ENCODE results near the gene ENOX1. TPM values are rescaled to one million over a fixed set of nuclear protein-coding genes. Genes with fewer than 3 reads are reported as not detected.

The ENOX1 gene
- total RNA-seq, 1 donor from 2014 or later: 1.1 TPM

DNA sequence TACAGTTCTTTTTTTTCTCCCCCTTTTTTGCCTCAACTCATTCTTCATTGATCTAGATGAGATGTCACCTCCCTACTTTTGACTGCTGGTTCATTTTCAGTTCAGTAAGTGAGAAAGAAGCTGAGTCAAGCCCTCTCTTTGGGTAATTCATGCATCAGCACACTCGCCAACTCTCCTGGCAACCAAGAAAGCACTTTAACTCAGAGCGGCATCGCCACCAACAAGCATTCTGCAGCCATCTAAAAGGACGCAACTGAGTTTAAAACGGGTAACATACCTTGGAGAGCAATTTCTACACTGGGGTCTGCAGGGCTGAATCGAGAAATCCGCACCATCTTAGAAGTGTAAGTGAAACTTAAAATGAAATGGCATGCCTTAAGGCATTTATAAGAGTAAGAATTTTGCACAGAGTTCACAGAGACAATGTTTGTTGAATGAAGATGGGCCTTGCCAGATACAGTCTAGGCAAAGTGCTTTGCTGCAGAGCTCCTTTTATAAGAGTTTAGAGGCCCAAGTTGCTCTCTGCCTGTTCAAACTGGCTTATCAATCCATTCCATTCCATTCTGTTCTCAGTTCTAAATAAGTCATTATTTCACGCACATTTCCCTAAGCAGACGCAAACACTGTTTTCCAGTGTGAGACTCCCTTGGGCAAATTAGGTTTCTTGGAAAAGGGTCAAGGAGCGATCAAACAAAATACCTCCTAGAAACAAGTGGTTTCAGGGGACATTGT, 338.0 kb downstream of the ENOX1 start:
- H3K4me3 ChIP-seq: no peak overlapping the region
- H3K79me2 ChIP-seq (ENCODE audit: low read depth): no peaks in the 10 kb centered on the region
- no peaks in the 10 kb centered on the region for H3K36me3 ChIP-seq
- Mint-ChIP-seq H3K27me3 (ENCODE audit: insufficient read depth, low read depth) (peaks cover 4% of the 10 kb centered on the region), H3K4me3 (no peak overlapping the region), H3K4me1 (peaks cover 10% of the 10 kb centered on the region), H3K9me3 (no peaks in the 10 kb centered on the region), H3K27ac (no peak overlapping the region), H3K36me3 (no peaks in the 10 kb centered on the region)
- peak overlapping the region; percentile 70 for H2AFZ ChIP-seq (replicated peaks)
- TF ChIP-seq, protein P1, sequence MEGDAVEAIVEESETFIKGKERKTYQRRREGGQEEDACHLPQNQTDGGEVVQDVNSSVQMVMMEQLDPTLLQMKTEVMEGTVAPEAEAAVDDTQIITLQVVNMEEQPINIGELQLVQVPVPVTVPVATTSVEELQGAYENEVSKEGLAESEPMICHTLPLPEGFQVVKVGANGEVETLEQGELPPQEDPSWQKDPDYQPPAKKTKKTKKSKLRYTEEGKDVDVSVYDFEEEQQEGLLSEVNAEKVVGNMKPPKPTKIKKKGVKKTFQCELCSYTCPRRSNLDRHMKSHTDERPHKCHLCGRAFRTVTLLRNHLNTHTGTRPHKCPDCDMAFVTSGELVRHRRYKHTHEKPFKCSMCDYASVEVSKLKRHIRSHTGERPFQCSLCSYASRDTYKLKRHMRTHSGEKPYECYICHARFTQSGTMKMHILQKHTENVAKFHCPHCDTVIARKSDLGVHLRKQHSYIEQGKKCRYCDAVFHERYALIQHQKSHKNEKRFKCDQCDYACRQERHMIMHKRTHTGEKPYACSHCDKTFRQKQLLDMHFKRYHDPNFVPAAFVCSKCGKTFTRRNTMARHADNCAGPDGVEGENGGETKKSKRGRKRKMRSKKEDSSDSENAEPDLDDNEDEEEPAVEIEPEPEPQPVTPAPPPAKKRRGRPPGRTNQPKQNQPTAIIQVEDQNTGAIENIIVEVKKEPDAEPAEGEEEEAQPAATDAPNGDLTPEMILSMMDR (IDR thresholded peaks at IDR 0.05): no peak
- TF ChIP-seq EZH2 (IDR thresholded peaks at IDR 0.05) (no peak), EZH2phosphoT487 (IDR thresholded peaks at IDR 0.05) (no peak)
- H3F3A ChIP-seq (ENCODE audit: low read depth): no peaks in the 10 kb centered on the region
- peaks cover 6% of the 10 kb centered on the region for H3K4me1 ChIP-seq
- H3K27me3 ChIP-seq: no peaks in the 10 kb centered on the region
- H3K4me2 ChIP-seq: no peak overlapping the region
- no peak for DNase-seq (ENCODE audit: low spot score)
- H4K20me1 ChIP-seq (ENCODE audit: low read depth): no peaks in the 10 kb centered on the region
- H3K9ac ChIP-seq: no peak overlapping the region
- H3K9me3 ChIP-seq (ENCODE audit: low read depth): no peaks in the 10 kb centered on the region
- no peak overlapping the region for H3K27ac ChIP-seq

DNA sequence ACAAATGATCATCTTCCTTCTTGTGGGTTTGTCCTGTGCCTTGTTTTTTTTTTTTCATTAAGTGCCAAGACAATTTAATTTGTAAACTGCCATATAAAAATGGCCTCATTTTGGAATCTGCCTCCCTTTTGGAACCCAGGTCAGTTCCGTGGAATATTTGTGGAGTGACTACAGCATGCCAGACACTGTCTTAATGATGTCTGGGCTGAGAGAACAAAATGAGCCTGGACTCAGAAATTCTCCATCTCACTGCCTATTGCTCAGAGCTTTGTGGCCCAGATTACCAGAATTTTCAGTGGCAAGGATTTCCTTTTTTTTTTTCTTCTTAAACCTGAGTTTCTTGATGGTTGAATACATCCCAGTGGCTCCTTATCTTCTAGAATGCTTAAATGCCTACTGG, 340.6 kb downstream of the ENOX1 start:
- no peaks in the 10 kb centered on the region for H3K9me3 Mint-ChIP-seq

DNA sequence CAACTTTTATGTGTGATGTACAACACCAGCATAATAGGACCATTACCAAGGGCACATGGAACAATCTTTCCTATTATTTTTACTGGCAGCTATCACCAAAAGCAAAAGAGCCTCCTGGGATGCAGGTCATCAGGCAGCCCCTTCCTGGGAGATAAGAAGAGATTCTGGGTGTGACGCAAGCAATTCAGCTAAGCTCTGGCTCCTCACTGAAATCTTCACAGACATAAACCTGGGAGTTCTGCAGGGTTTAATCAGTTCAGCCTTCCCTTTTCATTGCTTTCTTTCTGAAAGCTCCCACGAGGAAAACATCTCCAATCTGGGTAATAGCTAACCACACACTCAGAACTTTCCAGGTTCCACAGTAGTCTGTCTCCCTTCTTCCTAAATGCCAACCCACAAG, 341.1 kb downstream of the ENOX1 start:
- H3K4me1 Mint-ChIP-seq: peaks cover 31% of the 10 kb centered on the region
- H3K36me3 ChIP-seq: no peaks in the 10 kb centered on the region
- H3K4me3 ChIP-seq: no peak overlapping the region
- no peaks in the 10 kb centered on the region for H3K9me3 ChIP-seq (ENCODE audit: low read depth)
- TF ChIP-seq, protein P1 (IDR thresholded peaks at IDR 0.05): no peak
- TF ChIP-seq EZH2 (IDR thresholded peaks at IDR 0.05): no peak
- TF ChIP-seq EZH2phosphoT487 (IDR thresholded peaks at IDR 0.05): no peak
- H2AFZ ChIP-seq (replicated peaks): no peak overlapping the region
- H3K4me3 Mint-ChIP-seq: no peak overlapping the region
- no peak for DNase-seq (ENCODE audit: low spot score)
- no peak overlapping the region for H3K27ac Mint-ChIP-seq
- H3K4me2 ChIP-seq: no peak overlapping the region
- H3K79me2 ChIP-seq (ENCODE audit: low read depth): no peaks in the 10 kb centered on the region
- no peaks in the 10 kb centered on the region for H3K36me3 Mint-ChIP-seq
- H4K20me1 ChIP-seq (ENCODE audit: low read depth): no peaks in the 10 kb centered on the region
- no peak overlapping the region for H3K9ac ChIP-seq
- no peaks in the 10 kb centered on the region for H3K27me3 ChIP-seq
- H3K27me3 Mint-ChIP-seq (ENCODE audit: insufficient read depth, low read depth): peaks cover 6% of the 10 kb centered on the region
- no peaks in the 10 kb centered on the region for H3K9me3 Mint-ChIP-seq
- peaks cover 23% of the 10 kb centered on the region for H3K4me1 ChIP-seq
- H3F3A ChIP-seq (ENCODE audit: low read depth): no peaks in the 10 kb centered on the region
- H3K27ac ChIP-seq: no peak overlapping the region

More for the DNA sequence above, 340.6 kb downstream of the ENOX1 start:
- Histone ChIP-seq H3K9me3 (ENCODE audit: low read depth) (no peaks in the 10 kb centered on the region), H3K4me3 (no peak overlapping the region), H2AFZ (replicated peaks) (no peak overlapping the region), H3K27ac (no peak overlapping the region), H3K4me1 (peaks cover 21% of the 10 kb centered on the region), H3K79me2 (ENCODE audit: low read depth) (no peaks in the 10 kb centered on the region), H3K9ac (no peak overlapping the region), H4K20me1 (ENCODE audit: low read depth) (no peaks in the 10 kb centered on the region), H3K4me2 (no peak overlapping the region), H3K27me3 (no peaks in the 10 kb centered on the region), H3F3A (ENCODE audit: low read depth) (no peaks in the 10 kb centered on the region), H3K36me3 (no peaks in the 10 kb centered on the region)
- H3K4me1 Mint-ChIP-seq: peaks cover 30% of the 10 kb centered on the region
- no peak overlapping the region for H3K4me3 Mint-ChIP-seq
- H3K27ac Mint-ChIP-seq: no peak overlapping the region
- TF ChIP-seq EZH2phosphoT487 (IDR thresholded peaks at IDR 0.05): no peak
- TF ChIP-seq EZH2 (IDR thresholded peaks at IDR 0.05): no peak
- TF ChIP-seq, protein P1 (IDR thresholded peaks at IDR 0.05): no peak
- no peaks in the 10 kb centered on the region for H3K36me3 Mint-ChIP-seq
- DNase-seq (ENCODE audit: low spot score): no peak
- peaks cover 6% of the 10 kb centered on the region for H3K27me3 Mint-ChIP-seq (ENCODE audit: insufficient read depth, low read depth)
